SU-DHL-6 (cell line): Measurements from ENCODE around the gene KDSR.

Experiments
- CTCF ChIP-seq: fragments of 200-600 bp; sonication (generic); IDR thresholded peaks from one replicate; pipeline ENCODE4 v1.5.1; 2017; ENCODE audit warnings: antibody characterized with exemption, mild to moderate bottlenecking, low read length, moderate library complexity; ENCODE audit not compliant: insufficient read depth, poor library complexity, severe bottlenecking
- EZH2phosphoT487 ChIP-seq: fragments of 200-600 bp; sonication (generic), shearing (Covaris generic); conservative IDR thresholded peaks from 2 replicates; pipeline ENCODE4 v1.6.1; 2018; ENCODE audit warnings: mild to moderate bottlenecking, antibody characterized with exemption, low read length, moderate library complexity, mixed read lengths

DNA sequence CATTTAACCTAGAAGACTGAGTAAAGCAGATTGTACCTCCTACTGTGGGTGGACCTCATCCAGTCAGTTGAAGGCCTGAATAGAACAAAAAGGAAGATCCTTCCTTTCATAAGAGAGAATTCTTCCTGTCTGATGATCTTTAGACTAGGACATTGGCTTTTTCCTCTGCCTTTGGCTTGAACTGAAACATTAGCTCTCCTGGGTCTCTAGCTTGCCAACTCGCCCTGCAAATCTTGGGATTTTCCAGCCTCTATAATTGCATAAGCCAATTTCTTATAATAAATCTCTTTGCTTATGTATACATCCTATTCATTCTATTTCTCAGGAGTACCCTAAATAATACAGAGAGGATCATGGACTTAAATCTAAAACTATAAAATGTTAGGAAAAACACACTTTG is 6.2 kb upstream of the KDSR start:
- TF ChIP-seq EZH2phosphoT487 (no peak), CTCF (no peak)
